Heart right ventricle (tissue), 16 donors: ENCODE results near the gene PROB1. TPM values are rescaled to one million over a fixed set of nuclear protein-coding genes. Genes with fewer than 3 reads are reported as not detected.

Experiments
- ATAC-seq, 8 donors: fragments of 200-7000 bp; cut with Tn5 transposase; one replicate each; pipeline ENCODE4 v1.9.1; 2020; ENCODE audit warnings: mild to moderate bottlenecking in 8 of 8, moderate library complexity in 8 of 8, moderate number of reproducible peaks in 1 of 8
- DNase-seq, 2 donors: peaks; one replicate each; pipeline ENCODE4 v3.0.0-alpha.2; 2020
- H3K27ac ChIP-seq, 10 donors: fragments of 200-600 bp; sonication (generic) in 2 of 10; one replicate each; pipeline versions ENCODE4 v1.5.0 to v1.8.0; 2020 to 2022; ENCODE audit warnings: mild to moderate bottlenecking in 3 of 10
- H3K27me3 ChIP-seq, 7 donors: fragments of 200-600 bp; one replicate each; pipeline ENCODE4 v1.8.0; 2021 to 2022; ENCODE audit warnings: mild to moderate bottlenecking in 2 of 7
- H3K36me3 ChIP-seq, 9 donors: fragments of 200-600 bp; sonication (generic) in 1 of 9; one replicate each; pipeline versions ENCODE4 v1.5.0 to v1.8.0; 2020 to 2022; ENCODE audit warnings: mild to moderate bottlenecking in 2 of 9
- H3K4me1 ChIP-seq, 9 donors: fragments of 200-600 bp; sonication (generic) in 1 of 9; one replicate each; pipeline versions ENCODE4 v1.5.0 to v1.8.0; 2020 to 2022; ENCODE audit warnings: mild to moderate bottlenecking in 4 of 9
- H3K4me3 ChIP-seq, 10 donors: fragments of 200-600 bp; sonication (generic) in 2 of 10; one replicate each; pipeline versions ENCODE4 v1.5.0 to v1.8.0; 2020 to 2022; ENCODE audit warnings: mild to moderate bottlenecking in 7 of 10, moderate library complexity in 2 of 10
- H3K9me3 ChIP-seq, 11 donors: fragments of 200-600 bp in 10 of 11; sonication (generic) in 2 of 11; one replicate each; pipeline versions ENCODE4 v1.5.0 to v1.8.0; 2013 to 2022; ENCODE audit warnings: mild to moderate bottlenecking in 2 of 11, control low read depth in 1 of 11, moderate library complexity in 1 of 11
- CTCF ChIP-seq, 9 donors: fragments of 200-600 bp; sonication (generic) in 2 of 9; IDR thresholded peaks; one replicate each; pipeline versions ENCODE4 v1.5.0 to v1.8.0; 2021 to 2022; ENCODE audit warnings: antibody characterized with exemption in 9 of 9, mild to moderate bottlenecking in 5 of 9, moderate library complexity in 1 of 9
- WGBS, 2 donors: extraction: QIAGEN DNeasy Blood & Tissue Kit; methylation state at CpG; one replicate each; pipeline ENCODE4 v1.1.7; 2013; ENCODE audit warnings: inconsistent platforms in 1 of 2; 5-methylcytosine and 5-hydroxymethylcytosine counted together
- intact Hi-C, 10 donors: fragments of 100-400 bp; cut with DNase I; formaldehyde crosslinking; loops; one replicate each; pipeline versions ENCODE4 v1.11.1 to v1.14.2; 2022
- polyA plus RNA-seq, 2 donors: library from polyadenylated mRNA; stranded (reverse); fragments of 200-250 nt; gene quantifications; one replicate each; pipeline ENCODE4 v1.2.3, GENCODE V29; 2013
- total RNA-seq, 10 donors: library from RNA; stranded (reverse); fragmentation: NEBNext Ultra II Directional in 3 of 10; extraction: Animal tissue kit (Norgen Biotek cat#: 25700) in 3 of 10; gene quantifications; one replicate each; pipeline versions ENCODE4 v1.2.1 to v1.2.4, GENCODE V29; 2021 to 2023
- donor health status: Arrhythmogenic right ventricular cardiomyopathy.
- donor health status: ischemic (EF 13 %, LVEDD 7.1; RV severe dilation, severe dysfunction).
- donor health status: healthy with polysubstance abuse.
- donor health status: DM: no; HTN: yes; CAD: no.
- donor health status: DM: no; HTN: no; CAD: no.
- donor health status: ischemic (EF 25% LVEDD 6.9; RV normal size, moderate dysfunction).
- donor health status: ischemic (EF 25% LVEDD 5.7; RV mildly dilated, moderate dysfunction).
- donor health status: healthy.
- donor health status: DM: yes; HTN: yes; CAD: no.
- donor health status: Ischemic cardiomyopathy.
- donor health status: ischemic (EF 35%, LVEDD 5.7; RV mildly dilated, moderate dysfunction).
- donor health status: nonischemic (EF 11% LVEDD 7.7; RV severe dilation, severe dysfunction).
- donor health status: DM: yes; HTN: yes; CAD: no.
- donor health status: PGD.
- donor health status: ischemic (EF 29% LVEDD 5.4; RV normal size, mild dysfunction).
- donor health status: nonischemic (EF 23%, LVEDD 6.1; RV moderate dilation, normal function).

The PROB1 gene
- total and polyA plus RNA-seq, 12 donors, result 12.2 to 64.8 (median 33.8) TPM

- H3K36me3 ChIP-seq, result peaks cover 0 to 71% (median 17%) of the 10 kb centered on the region in 9 donors
- peak in 1 of 2 donors; percentile 27 for DNase-seq
- intact Hi-C loops, result loop anchor here in 8 of 10 donors (5.0 to 10.0 kb wide), 7 partner anchors 93 to 345 kb away; partner anchors contain the start of gene MATR3 (in 1 of the 8)
- H3K27me3 ChIP-seq, result no peaks in the 10 kb centered on the region
- no peak overlapping the region for H3K4me3 ChIP-seq
- H3K9me3 ChIP-seq, result no peaks in the 10 kb centered on the region
- 34 to 46% methylated on average over 9 of the region's 9 CpGs for WGBS, 2 donors
- peak; percentile 6 to 59 (median 29) for ATAC-seq
- H3K27ac ChIP-seq, result peak overlapping the region; percentile 68 to 93 (median 88)
- H3K4me1 ChIP-seq, result peaks cover 39 to 61% (median 55%) of the 10 kb centered on the region in 9 donors
- peak in 4 of 9 donors; percentile 15 to 34 (median 29) for TF ChIP-seq CTCF (IDR thresholded peaks at IDR 0.05)
Observed at GRCh38 chr5:139419226-139420192, 24.6 kb upstream of the PROB1 start.

- Histone ChIP-seq H3K9me3 (no peaks in the 10 kb centered on the region), H3K4me1 (peaks cover 40 to 69% (median 63%) of the 10 kb centered on the region in 9 donors), H3K4me3 (no peak overlapping the region), H3K27ac (peak overlapping the region; percentile 68 to 93 (median 88)), H3K36me3 (peaks cover 0 to 65% (median 12%) of the 10 kb centered on the region in 9 donors), H3K27me3 (no peaks in the 10 kb centered on the region)
- 39 to 61% methylated on average over 1 of the region's 1 CpG for WGBS, 2 donors
- ATAC-seq, result peak; percentile 47 to 71 (median 57)
- TF ChIP-seq CTCF (IDR thresholded peaks at IDR 0.05), result no peak
- intact Hi-C loops, result loop anchor here in 1 of 10 donors (5.0 kb wide), 1 partner anchor 126 kb away; the partner anchor contains the start of gene MATR3
- peak in 1 of 2 donors; percentile 18 for DNase-seq
Observed at GRCh38 chr5:139418793-139419192, 23.9 kb upstream of the PROB1 start.

- intact Hi-C loops, result loop anchor here in 2 of 10 donors (1.0 to 5.0 kb wide), 2 partner anchors 23 to 125 kb away; partner anchors contain the start of gene MATR3 (in 1 of the 2)
- Histone ChIP-seq H3K9me3 (no peaks in the 10 kb centered on the region), H3K27me3 (no peaks in the 10 kb centered on the region), H3K27ac (peak overlapping the region; percentile 68 to 93 (median 89)), H3K36me3 (peaks cover 0 to 67% (median 8%) of the 10 kb centered on the region in 9 donors), H3K4me1 (peaks cover 40 to 74% (median 67%) of the 10 kb centered on the region in 9 donors), H3K4me3 (peak overlapping the region in 1 of 10 donors; percentile 4)
- no peak for TF ChIP-seq CTCF (IDR thresholded peaks at IDR 0.05)
- peak in 1 of 2 donors; percentile 76 for DNase-seq
- WGBS, 2 donors, result 36 to 38% methylated on average over 4 of the region's 4 CpGs
- peak; percentile 56 to 76 (median 70) for ATAC-seq
Observed at GRCh38 chr5:139417214-139417613, 22.3 kb upstream of the PROB1 start.

- DNase-seq (no peak), ATAC-seq (peak in 2 of 8 donors; percentile 9 to 20)
- Histone ChIP-seq H3K4me1 (peaks cover 40 to 74% (median 67%) of the 10 kb centered on the region in 9 donors), H3K36me3 (peaks cover 0 to 67% (median 8%) of the 10 kb centered on the region in 9 donors), H3K27me3 (no peaks in the 10 kb centered on the region), H3K4me3 (peak overlapping the region in 1 of 10 donors; percentile 4), H3K9me3 (no peaks in the 10 kb centered on the region), H3K27ac (peak overlapping the region; percentile 68 to 93 (median 89))
- intact Hi-C loops, result loop anchor here in 2 of 10 donors (1.0 to 5.0 kb wide), 2 partner anchors 22 to 124 kb away; partner anchors contain the start of gene MATR3 (in 1 of the 2)
- WGBS, 2 donors, result 64 to 65% methylated on average over 9 of the region's 9 CpGs
- TF ChIP-seq CTCF (IDR thresholded peaks at IDR 0.05), result no peak
Observed at GRCh38 chr5:139416651-139417050, 21.7 kb upstream of the PROB1 start.
